Peyer's patch (tissue), 4 donors: Measurements from ENCODE around the gene UTS2B.

Experiments
- CTCF ChIP-seq, 6 experiments: fragments of 450-650 bp in 4 of 6; fragments of 200-600 bp in 2 of 6; sonication (generic) in 1 of 6; IDR thresholded peaks; one replicate each; pipeline ENCODE4 v1.5.1; 2017 to 2019; ENCODE audit warnings: antibody characterized with exemption in 6 of 6, mild to moderate bottlenecking in 3 of 6, moderate library complexity in 1 of 6
- POLR2A ChIP-seq, 2 donors: fragments of 450-650 bp; IDR thresholded peaks; one replicate each; pipeline ENCODE4 v1.5.1; 2017; ENCODE audit warnings: antibody characterized with exemption in 2 of 2, mild to moderate bottlenecking in 2 of 2, moderate library complexity in 2 of 2

GRCh38 chr3:191238321-191238817 is 92.0 kb downstream of the UTS2B start:
- TF ChIP-seq POLR2A (IDR thresholded peaks at IDR 0.05) (no peak), CTCF (IDR thresholded peaks at IDR 0.05) (no peak)
